GM21360 (cell line): Measurements from ENCODE around the gene RSL24D1.

Experiments
- ATAC-seq: cut with Tn5 transposase; IDR thresholded peaks from one replicate; pipeline ENCODE4 v1.9.1; 2021; ENCODE audit warnings: mild to moderate bottlenecking, moderate library complexity; ENCODE audit not compliant: unreplicated experiment

RSL24D1 gene

GRCh38 chr15:55196458-55197361, at the start of gene RSL24D1:
Gene RSL24D1 (minus strand): TSS chr15:55196941. CDS start chr15:55196890, 51 bp downstream.
- ATAC-seq = peak; percentile 94

- no peak for ATAC-seq
These were observed 48.3 kb upstream of the RSL24D1 start for GRCh38 chr15:55245059-55245458.

- no peak for ATAC-seq
These were observed 45.1 kb upstream of the RSL24D1 start for GRCh38 chr15:55241891-55242290.

GRCh38 chr15:55241186-55241585, 44.4 kb upstream of the RSL24D1 start:
- ATAC-seq = no peak

- no peak for ATAC-seq
These were observed 43.5 kb upstream of the RSL24D1 start for GRCh38 chr15:55240125-55240760.

GRCh38 chr15:55239440-55240124, 42.8 kb upstream of the RSL24D1 start:
- ATAC-seq = no peak

- no peak for ATAC-seq
These were observed 42.1 kb upstream of the RSL24D1 start for GRCh38 chr15:55238877-55239276.

- ATAC-seq = no peak
These were observed 40.7 kb upstream of the RSL24D1 start for GRCh38 chr15:55237219-55238130.

GRCh38 chr15:55235546-55236036, 38.9 kb upstream of the RSL24D1 start:
- ATAC-seq = no peak

- ATAC-seq = no peak
These were observed 38.0 kb upstream of the RSL24D1 start for GRCh38 chr15:55234800-55235104.

GRCh38 chr15:55234104-55234799, 37.5 kb upstream of the RSL24D1 start:
- no peak for ATAC-seq

GRCh38 chr15:55231455-55231854, 34.7 kb upstream of the RSL24D1 start:
- ATAC-seq = no peak

GRCh38 chr15:55230953-55231352, 34.2 kb upstream of the RSL24D1 start:
- no peak for ATAC-seq

- no peak for ATAC-seq
These were observed 33.4 kb upstream of the RSL24D1 start for GRCh38 chr15:55230051-55230670.

GRCh38 chr15:55226127-55226526, 29.4 kb upstream of the RSL24D1 start:
- no peak for ATAC-seq

GRCh38 chr15:55224892-55225291, 28.2 kb upstream of the RSL24D1 start:
- ATAC-seq = peak; percentile 36

- peak; percentile 50 for ATAC-seq
These were observed 25.8 kb upstream of the RSL24D1 start for GRCh38 chr15:55222588-55222987.

GRCh38 chr15:55221090-55222011, 24.6 kb upstream of the RSL24D1 start:
- peak; percentile 41 for ATAC-seq
